ENCODE data around the gene MTHFD1.

DNA sequence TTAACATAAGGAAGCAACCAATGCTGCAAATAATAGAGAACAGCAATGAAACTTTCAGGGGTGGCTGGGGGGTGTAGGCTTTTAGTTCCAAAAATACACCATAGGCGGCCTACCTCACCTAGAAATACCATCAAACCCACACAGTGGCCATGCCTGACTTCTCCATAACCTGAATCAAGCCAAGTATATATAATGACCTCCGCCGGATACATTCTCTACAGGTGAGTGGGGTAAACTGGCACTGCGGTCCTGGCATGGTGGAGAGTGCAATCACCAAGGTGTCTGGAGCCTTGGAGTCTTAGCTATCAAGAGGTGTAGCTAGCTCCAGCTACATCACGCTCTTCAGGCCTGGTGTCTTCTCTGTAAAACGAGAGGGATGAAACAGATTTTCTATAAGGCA, 114.3 kb downstream of the MTHFD1 start:
- TF ChIP-seq ZBTB21 (CRISPR knock-in tag; IDR thresholded peaks at IDR 0.05; ENCODE audit: borderline replicate concordance) (no peak), SMAD4 (CRISPR knock-in tag; IDR thresholded peaks at IDR 0.05) (no peak), TEAD4 (CRISPR knock-in tag; IDR thresholded peaks at IDR 0.05) (no peak)
- TF ChIP-seq, protein P1, sequence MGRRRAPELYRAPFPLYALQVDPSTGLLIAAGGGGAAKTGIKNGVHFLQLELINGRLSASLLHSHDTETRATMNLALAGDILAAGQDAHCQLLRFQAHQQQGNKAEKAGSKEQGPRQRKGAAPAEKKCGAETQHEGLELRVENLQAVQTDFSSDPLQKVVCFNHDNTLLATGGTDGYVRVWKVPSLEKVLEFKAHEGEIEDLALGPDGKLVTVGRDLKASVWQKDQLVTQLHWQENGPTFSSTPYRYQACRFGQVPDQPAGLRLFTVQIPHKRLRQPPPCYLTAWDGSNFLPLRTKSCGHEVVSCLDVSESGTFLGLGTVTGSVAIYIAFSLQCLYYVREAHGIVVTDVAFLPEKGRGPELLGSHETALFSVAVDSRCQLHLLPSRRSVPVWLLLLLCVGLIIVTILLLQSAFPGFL (CRISPR knock-in tag; IDR thresholded peaks at IDR 0.05; ENCODE audit: borderline replicate concordance): no peak
- TF ChIP-seq, protein P2, sequence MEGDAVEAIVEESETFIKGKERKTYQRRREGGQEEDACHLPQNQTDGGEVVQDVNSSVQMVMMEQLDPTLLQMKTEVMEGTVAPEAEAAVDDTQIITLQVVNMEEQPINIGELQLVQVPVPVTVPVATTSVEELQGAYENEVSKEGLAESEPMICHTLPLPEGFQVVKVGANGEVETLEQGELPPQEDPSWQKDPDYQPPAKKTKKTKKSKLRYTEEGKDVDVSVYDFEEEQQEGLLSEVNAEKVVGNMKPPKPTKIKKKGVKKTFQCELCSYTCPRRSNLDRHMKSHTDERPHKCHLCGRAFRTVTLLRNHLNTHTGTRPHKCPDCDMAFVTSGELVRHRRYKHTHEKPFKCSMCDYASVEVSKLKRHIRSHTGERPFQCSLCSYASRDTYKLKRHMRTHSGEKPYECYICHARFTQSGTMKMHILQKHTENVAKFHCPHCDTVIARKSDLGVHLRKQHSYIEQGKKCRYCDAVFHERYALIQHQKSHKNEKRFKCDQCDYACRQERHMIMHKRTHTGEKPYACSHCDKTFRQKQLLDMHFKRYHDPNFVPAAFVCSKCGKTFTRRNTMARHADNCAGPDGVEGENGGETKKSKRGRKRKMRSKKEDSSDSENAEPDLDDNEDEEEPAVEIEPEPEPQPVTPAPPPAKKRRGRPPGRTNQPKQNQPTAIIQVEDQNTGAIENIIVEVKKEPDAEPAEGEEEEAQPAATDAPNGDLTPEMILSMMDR (IDR thresholded peaks at IDR 0.05): no peak
